Measurements from ENCODE around the gene PILRB. TPM values are rescaled to one million over a fixed set of nuclear protein-coding genes. Genes with fewer than 3 reads are reported as not detected.

The PILRB gene
- total RNA-seq, 1 experiment from 2014 or later, result 50.1 TPM

- H3K4ac ChIP-seq (ENCODE audit: low read depth, low read length), result no peak overlapping the region
- no peak overlapping the region for H4K8ac ChIP-seq (replicated peaks; ENCODE audit: insufficient read length, low read depth, low read length)
- no peaks in the 10 kb centered on the region; the same call in 1 of the 2 replicates for H3K4me1 ChIP-seq (ENCODE audit: insufficient read depth, low read length)
- no peaks in the 10 kb centered on the region for H3K79me1 ChIP-seq (ENCODE audit: insufficient read depth, low read depth, low read length, poor library complexity, severe bottlenecking)
- H2BK120ac ChIP-seq (ENCODE audit: low read depth, low read length, poor library complexity, severe bottlenecking), result no peak overlapping the region
- Mint-ChIP-seq H3K27me3 (ENCODE audit: low read depth) (no peaks in the 10 kb centered on the region; the same call in 1 of the 2 replicates), H3K9me3 (no peaks in the 10 kb centered on the region), H3K27ac (peak overlapping the region in 1 of 3 experiments; percentile 53; a peak in 1 of 7 replicates), H3K4me1 (peaks cover 39 to 59% of the 10 kb centered on the region in 2 experiments), H3K4me3 (no peak overlapping the region), H3K36me3 (ENCODE audit: insufficient read depth in 1 of 3, low read depth in 3 of 3) (peaks cover 3 to 8% (median 6%) of the 10 kb centered on the region in 3 experiments; a peak in 6 of 7 replicates)
- H3K4me2 ChIP-seq (ENCODE audit: insufficient read depth, insufficient read length, low read length), result no peak overlapping the region
- H3K27ac ChIP-seq (ENCODE audit: insufficient read length, low read depth, low read length), result no peak overlapping the region
- no peak overlapping the region for H2BK12ac ChIP-seq (ENCODE audit: insufficient read length, low read depth, low read length)
- H3K23ac ChIP-seq (ENCODE audit: insufficient read length, low read depth, low read length), result no peak overlapping the region
- no peak overlapping the region for H4K5ac ChIP-seq (ENCODE audit: insufficient read length, low read depth, low read length)
- no CpG with 5 or more reads among the region's 6 CpGs for WGBS (ENCODE audit: extremely low coverage, insufficient read length, low lambda C conversion rate)
- TF ChIP-seq, protein P1, sequence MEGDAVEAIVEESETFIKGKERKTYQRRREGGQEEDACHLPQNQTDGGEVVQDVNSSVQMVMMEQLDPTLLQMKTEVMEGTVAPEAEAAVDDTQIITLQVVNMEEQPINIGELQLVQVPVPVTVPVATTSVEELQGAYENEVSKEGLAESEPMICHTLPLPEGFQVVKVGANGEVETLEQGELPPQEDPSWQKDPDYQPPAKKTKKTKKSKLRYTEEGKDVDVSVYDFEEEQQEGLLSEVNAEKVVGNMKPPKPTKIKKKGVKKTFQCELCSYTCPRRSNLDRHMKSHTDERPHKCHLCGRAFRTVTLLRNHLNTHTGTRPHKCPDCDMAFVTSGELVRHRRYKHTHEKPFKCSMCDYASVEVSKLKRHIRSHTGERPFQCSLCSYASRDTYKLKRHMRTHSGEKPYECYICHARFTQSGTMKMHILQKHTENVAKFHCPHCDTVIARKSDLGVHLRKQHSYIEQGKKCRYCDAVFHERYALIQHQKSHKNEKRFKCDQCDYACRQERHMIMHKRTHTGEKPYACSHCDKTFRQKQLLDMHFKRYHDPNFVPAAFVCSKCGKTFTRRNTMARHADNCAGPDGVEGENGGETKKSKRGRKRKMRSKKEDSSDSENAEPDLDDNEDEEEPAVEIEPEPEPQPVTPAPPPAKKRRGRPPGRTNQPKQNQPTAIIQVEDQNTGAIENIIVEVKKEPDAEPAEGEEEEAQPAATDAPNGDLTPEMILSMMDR (conservative IDR thresholded peaks at IDR 0.05), result no peak
- H3K9me3 ChIP-seq (ENCODE audit: control insufficient read depth, low read depth, low read length), result no peaks in the 10 kb centered on the region
- no peak overlapping the region for H4K91ac ChIP-seq (ENCODE audit: insufficient read length, low read depth, low read length)
- H2BK20ac ChIP-seq (ENCODE audit: low read depth, low read length, poor library complexity, severe bottlenecking), result no peak overlapping the region
- H3K27me3 ChIP-seq (ENCODE audit: insufficient read depth, low read length), result no peaks in the 10 kb centered on the region
- H3T11ph ChIP-seq (ENCODE audit: low read length), result no peak overlapping the region
- no peak overlapping the region for H3K14ac ChIP-seq (ENCODE audit: insufficient read depth, low read length)
- no peak overlapping the region for H3K56ac ChIP-seq (ENCODE audit: insufficient read length, low read depth, low read length)
- no peak overlapping the region for H3K18ac ChIP-seq (ENCODE audit: insufficient read length, low read depth, low read length)
- H2AFZ ChIP-seq (ENCODE audit: low read length), result no peak overlapping the region
- DNase-seq, result no peak
- H2AK5ac ChIP-seq (ENCODE audit: insufficient read length, low read length), result no peak overlapping the region
- no peak overlapping the region for H2BK15ac ChIP-seq (ENCODE audit: low read depth, low read length)
- H4K20me1 ChIP-seq (ENCODE audit: control insufficient read depth, insufficient read depth, insufficient read length), result no peaks in the 10 kb centered on the region
- H3K23me2 ChIP-seq (ENCODE audit: insufficient read length, low read depth, low read length, poor library complexity, severe bottlenecking), result no peaks in the 10 kb centered on the region
- H3K9ac ChIP-seq (ENCODE audit: extremely low read depth, insufficient read length, low read length), result no peak overlapping the region
- H2BK5ac ChIP-seq (ENCODE audit: insufficient read length, low read length), result no peak overlapping the region
- H3K79me2 ChIP-seq (ENCODE audit: insufficient read depth, low read length), result no peaks in the 10 kb centered on the region
Observed at GRCh38 chr7:100372694-100373093, 14.8 kb downstream of the PILRB start.

Data from H9 (cell line).